Testis (tissue), 2 donors: ENCODE measurements around the gene CYREN.

ENCODE experiments used
- POLR2A ChIP-seq: fragments of 450-650 bp; IDR thresholded peaks from one replicate; pipeline ENCODE4 v1.6.1; 2017; ENCODE audit warnings: antibody characterized with exemption, mild to moderate bottlenecking, moderate library complexity
- TF ChIP-seq, protein P1 (sequence below), 3 experiments: fragments of 450-650 bp in 2 of 3; fragments of 200-600 bp in 1 of 3; sonication (generic) in 1 of 3; IDR thresholded peaks; one replicate each; pipeline ENCODE4 v1.5.1; 2016 to 2019; ENCODE audit warnings: antibody characterized with exemption in 3 of 3, mild to moderate bottlenecking in 2 of 3, moderate library complexity in 1 of 3

DNA sequence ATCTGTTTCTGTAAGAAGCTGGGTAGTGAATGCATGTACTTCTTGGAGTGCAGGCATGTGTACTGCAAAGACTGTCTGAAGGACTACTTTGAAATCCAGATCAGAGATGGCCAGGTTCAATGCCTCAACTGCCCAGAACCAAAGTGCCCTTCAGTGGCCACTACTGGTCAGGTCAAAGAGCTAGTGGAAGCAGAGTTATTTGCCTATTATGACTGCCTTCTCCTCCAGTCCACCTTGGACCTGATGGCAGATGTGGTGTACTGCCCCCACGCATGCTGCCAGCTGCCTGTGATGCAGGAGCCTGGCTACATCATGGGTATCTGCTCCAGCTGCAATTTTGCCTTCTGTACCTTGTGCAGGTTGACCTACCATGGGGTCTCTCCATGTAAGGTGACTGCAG lies 41.6 kb downstream of the CYREN start:
- TF ChIP-seq, protein P1, sequence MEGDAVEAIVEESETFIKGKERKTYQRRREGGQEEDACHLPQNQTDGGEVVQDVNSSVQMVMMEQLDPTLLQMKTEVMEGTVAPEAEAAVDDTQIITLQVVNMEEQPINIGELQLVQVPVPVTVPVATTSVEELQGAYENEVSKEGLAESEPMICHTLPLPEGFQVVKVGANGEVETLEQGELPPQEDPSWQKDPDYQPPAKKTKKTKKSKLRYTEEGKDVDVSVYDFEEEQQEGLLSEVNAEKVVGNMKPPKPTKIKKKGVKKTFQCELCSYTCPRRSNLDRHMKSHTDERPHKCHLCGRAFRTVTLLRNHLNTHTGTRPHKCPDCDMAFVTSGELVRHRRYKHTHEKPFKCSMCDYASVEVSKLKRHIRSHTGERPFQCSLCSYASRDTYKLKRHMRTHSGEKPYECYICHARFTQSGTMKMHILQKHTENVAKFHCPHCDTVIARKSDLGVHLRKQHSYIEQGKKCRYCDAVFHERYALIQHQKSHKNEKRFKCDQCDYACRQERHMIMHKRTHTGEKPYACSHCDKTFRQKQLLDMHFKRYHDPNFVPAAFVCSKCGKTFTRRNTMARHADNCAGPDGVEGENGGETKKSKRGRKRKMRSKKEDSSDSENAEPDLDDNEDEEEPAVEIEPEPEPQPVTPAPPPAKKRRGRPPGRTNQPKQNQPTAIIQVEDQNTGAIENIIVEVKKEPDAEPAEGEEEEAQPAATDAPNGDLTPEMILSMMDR (IDR thresholded peaks at IDR 0.05), result no peak
- TF ChIP-seq POLR2A, result no peak
